Kidney glomerular epithelial cell (primary cell): ENCODE data around the gene ZFX.

ENCODE experiments used
- DNase-seq: peaks from one replicate; lab custom pipeline; 2025; lab: John Stamatoyannopoulos, UW

The ZFX gene

DNA sequence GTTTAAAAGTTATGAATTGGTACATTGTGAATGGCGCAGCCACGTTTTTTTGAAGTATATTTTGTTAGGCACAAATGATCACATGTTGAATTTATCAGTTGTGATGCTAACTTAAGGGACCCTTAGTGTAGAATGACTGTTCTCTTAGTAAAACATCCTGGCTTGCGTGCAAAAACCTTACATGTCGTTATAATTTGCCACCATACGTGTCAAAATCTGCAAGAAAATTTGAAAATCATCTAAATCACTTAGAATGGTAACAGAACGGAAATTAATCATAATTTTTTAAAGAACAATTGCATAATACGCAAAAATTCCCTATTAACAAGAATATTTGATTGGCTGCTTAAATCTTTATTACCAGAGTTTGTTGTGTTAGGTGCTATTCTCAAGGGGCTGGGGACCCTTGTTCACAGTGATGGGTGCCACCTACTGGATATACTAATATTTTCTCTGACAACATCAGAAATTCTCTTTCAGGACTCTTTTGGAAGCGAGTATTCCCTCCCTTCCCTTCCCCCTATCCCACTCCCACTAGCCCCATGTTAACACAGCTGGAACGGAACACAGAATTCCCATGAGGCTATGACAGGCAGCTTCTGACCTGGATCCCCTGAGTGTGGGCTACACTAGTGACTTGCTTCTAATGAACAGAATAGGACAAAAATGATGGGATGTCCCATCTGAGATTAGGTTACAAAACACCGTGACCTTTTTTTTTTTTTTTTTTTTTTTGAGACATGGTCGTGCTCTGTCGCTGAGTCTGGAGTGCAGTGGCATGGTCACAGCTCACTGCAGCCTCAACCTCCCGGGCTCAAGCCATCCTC lies 92.5 kb downstream of the ZFX start:
- DNase-seq, result peak; percentile 4

- DNase-seq, result no peak
Measured at GRCh38 chrX:24242649-24243175, 93.2 kb downstream of the ZFX start.

- DNase-seq, result no peak
Measured at GRCh38 chrX:24243188-24243587, 93.7 kb downstream of the ZFX start.

DNA sequence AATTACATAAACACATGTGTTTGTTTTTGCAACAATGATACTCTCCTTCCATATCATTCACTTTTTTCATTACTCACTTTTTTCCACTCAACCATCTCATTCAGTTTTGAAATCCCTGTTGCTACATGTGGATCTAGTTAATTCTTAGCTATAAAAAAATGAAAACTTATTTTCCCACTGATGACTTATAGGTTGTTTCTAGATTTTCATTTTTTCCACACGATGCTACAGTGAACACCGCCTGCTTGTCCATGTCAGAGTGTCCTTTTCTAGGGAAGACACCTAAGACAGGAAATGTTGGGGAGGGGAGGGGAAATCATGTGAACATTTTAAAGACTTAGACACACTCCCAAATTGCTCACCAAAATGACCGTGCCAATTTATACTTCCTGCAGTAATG lies 94.2 kb downstream of the ZFX start:
- DNase-seq, result no peak

GRCh38 chrX:24245202-24245601 lies 95.7 kb downstream of the ZFX start:
- DNase-seq, result peak; percentile 11

DNA sequence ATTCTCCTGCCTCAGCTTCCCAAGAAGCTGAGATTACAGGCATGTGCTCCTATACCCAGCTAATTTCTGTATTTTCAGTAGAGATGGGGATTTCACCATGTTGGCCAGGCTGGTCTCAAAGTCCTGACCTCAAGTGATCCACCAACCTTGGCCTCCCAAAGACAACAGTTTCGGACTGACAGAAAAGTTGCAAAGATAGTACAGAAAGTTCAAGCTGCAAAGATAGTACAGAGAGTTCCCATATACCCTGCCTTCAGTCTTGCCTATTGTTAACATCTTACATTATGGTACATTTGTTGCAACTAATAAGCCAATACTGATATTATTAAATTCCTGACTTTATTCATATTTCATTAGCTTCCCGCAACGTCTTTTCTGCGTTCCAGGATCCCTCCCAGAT lies 98.5 kb downstream of the ZFX start:
- DNase-seq, result no peak

GRCh38 chrX:24253030-24253429 lies 103.5 kb downstream of the ZFX start:
- DNase-seq, result no peak

GRCh38 chrX:24253469-24253868 lies 103.9 kb downstream of the ZFX start:
- no peak for DNase-seq

DNA sequence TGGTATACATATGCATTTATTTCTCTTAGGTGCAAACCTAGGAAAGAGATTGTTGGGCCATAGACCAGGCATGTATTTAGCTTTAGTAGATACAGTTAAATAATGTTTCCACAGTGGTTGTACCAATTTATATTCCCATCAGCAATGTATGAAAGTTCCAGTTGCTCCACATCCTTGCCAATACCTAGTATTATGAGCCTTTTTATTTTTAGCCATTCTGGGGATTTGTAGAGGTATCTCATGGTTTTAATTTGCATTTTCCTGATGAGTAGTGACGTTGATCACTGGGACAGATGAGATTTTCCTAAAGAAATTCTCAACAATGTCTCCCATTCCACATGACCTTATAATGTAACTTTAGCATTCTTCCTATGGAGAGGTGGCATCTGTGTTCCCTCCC lies 107.5 kb downstream of the ZFX start:
- no peak for DNase-seq

- peak; percentile 6 for DNase-seq
Measured at GRCh38 chrX:24259544-24260240, 110.2 kb downstream of the ZFX start.

- no peak for DNase-seq
Measured at GRCh38 chrX:24260842-24261550, 111.5 kb downstream of the ZFX start.

DNA sequence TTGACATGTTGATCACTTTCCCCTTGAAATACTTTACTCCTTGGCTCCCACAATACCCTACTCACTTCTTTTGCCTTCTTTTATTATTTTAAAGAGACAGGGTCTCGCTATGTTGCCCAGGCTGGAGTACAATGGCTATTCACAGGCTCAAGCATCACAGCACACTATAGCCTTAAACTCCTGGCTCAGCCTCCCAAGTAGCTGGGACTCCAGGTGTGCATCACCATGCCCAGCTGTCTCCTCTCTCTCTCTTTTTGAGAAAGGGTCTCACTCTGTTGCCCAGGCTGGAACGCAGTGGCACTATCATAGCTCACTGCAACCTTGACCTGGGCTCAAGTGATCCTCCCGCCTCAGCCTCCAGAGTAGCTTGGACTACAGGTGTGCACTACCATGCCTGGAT lies 112.8 kb downstream of the ZFX start:
- no peak for DNase-seq

DNA sequence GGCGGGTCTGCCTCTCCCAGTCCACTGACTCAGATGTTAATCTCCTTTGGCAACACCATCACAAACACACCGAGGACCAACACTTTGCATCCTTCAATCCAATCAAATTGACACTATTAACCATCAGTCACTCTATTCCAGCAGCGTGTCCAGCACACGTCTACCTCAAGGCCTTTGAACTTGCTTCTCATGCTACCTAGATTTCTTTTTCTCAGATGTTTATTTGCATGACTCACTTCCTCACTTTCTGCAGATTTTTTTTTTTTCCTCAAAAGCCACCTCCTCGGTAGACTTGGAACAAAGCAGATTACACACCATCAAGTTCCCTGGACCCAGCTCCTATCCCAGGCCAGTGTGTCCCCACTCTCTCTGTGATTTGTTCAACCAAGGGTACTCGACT lies 114.9 kb downstream of the ZFX start:
- no peak for DNase-seq
